Measurements from ENCODE around the gene PTPN3.

The PTPN3 gene

DNA sequence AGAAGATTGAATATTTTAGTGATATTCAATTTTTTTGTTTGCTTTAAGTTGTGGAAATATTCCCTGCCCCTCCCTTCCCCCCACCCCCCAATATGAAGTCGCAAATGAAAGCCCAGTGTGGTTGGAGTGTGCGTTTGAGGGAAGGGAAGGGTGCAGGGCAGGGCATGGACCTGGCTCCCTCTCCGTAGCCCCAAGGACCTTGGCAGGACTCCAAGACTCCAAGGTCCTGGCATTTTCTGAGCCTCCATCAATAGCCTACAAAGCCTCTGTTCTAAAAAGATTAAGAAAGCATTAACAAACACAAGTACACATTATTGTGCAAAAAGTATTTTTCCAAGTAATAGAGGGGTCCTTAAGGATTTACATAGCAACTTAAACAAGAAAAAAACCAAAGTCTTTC, 38.8 kb upstream of the PTPN3 start:
- TF ChIP-seq TAF1 (IDR thresholded peaks at IDR 0.05; ENCODE audit: borderline replicate concordance, insufficient read depth, low read length) (no peak), FOXP2 (optimal IDR thresholded peaks at IDR 0.05; ENCODE audit: borderline replicate concordance, extremely low read depth, extremely low read length, insufficient read depth) (no peak), POLR2AphosphoS5 (IDR thresholded peaks at IDR 0.05; ENCODE audit: low read depth, low read length) (no peak), SIN3A (IDR thresholded peaks at IDR 0.05; ENCODE audit: borderline replicate concordance, insufficient read depth, low read length) (no peak), REST (IDR thresholded peaks at IDR 0.05; ENCODE audit: insufficient read depth in 1 of 2, low read depth in 2 of 2, low read length in 2 of 2) (no peak)

DNA sequence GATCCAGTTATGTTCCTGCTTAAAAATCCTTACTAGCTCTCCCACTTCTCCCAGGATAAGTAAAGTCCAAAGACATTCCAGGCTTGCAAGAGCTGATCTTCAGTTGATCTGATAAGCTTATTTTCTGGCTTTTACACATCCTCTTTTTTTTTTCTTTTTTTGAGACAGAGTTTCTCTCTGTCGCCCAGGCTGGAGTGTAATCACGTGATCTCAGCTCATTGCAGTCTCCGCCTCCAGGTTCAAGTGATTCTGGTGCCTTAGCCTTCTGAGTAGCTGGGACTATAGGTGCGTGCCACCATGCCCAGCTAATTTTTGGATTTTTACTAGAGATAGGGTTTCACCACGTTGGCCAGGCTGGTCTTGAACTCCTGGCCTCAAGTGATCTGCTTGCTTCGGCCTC, 37.3 kb upstream of the PTPN3 start:
- TF ChIP-seq TAF1 (IDR thresholded peaks at IDR 0.05; ENCODE audit: borderline replicate concordance, insufficient read depth, low read length) (no peak), POLR2AphosphoS5 (IDR thresholded peaks at IDR 0.05; ENCODE audit: low read depth, low read length) (no peak), FOXP2 (optimal IDR thresholded peaks at IDR 0.05; ENCODE audit: borderline replicate concordance, extremely low read depth, extremely low read length, insufficient read depth) (no peak), SIN3A (IDR thresholded peaks at IDR 0.05; ENCODE audit: borderline replicate concordance, insufficient read depth, low read length) (no peak), REST (IDR thresholded peaks at IDR 0.05; ENCODE audit: insufficient read depth in 1 of 2, low read depth in 2 of 2, low read length in 2 of 2) (no peak)

GRCh38 chr9:109534151-109534550, 36.0 kb upstream of the PTPN3 start:
- TF ChIP-seq FOXP2 (optimal IDR thresholded peaks at IDR 0.05; ENCODE audit: borderline replicate concordance, extremely low read depth, extremely low read length, insufficient read depth) (no peak), TAF1 (IDR thresholded peaks at IDR 0.05; ENCODE audit: borderline replicate concordance, insufficient read depth, low read length) (no peak), SIN3A (IDR thresholded peaks at IDR 0.05; ENCODE audit: borderline replicate concordance, insufficient read depth, low read length) (no peak), POLR2AphosphoS5 (IDR thresholded peaks at IDR 0.05; ENCODE audit: low read depth, low read length) (no peak)

- TF ChIP-seq TAF1 (IDR thresholded peaks at IDR 0.05; ENCODE audit: borderline replicate concordance, insufficient read depth, low read length) (no peak), REST (IDR thresholded peaks at IDR 0.05; ENCODE audit: insufficient read depth in 1 of 2, low read depth in 2 of 2, low read length in 2 of 2) (no peak), FOXP2 (optimal IDR thresholded peaks at IDR 0.05; ENCODE audit: borderline replicate concordance, extremely low read depth, extremely low read length, insufficient read depth) (no peak), POLR2AphosphoS5 (IDR thresholded peaks at IDR 0.05; ENCODE audit: low read depth, low read length) (no peak), SIN3A (IDR thresholded peaks at IDR 0.05; ENCODE audit: borderline replicate concordance, insufficient read depth, low read length) (no peak)
These were observed 24.0 kb upstream of the PTPN3 start for GRCh38 chr9:109522106-109522505.

DNA sequence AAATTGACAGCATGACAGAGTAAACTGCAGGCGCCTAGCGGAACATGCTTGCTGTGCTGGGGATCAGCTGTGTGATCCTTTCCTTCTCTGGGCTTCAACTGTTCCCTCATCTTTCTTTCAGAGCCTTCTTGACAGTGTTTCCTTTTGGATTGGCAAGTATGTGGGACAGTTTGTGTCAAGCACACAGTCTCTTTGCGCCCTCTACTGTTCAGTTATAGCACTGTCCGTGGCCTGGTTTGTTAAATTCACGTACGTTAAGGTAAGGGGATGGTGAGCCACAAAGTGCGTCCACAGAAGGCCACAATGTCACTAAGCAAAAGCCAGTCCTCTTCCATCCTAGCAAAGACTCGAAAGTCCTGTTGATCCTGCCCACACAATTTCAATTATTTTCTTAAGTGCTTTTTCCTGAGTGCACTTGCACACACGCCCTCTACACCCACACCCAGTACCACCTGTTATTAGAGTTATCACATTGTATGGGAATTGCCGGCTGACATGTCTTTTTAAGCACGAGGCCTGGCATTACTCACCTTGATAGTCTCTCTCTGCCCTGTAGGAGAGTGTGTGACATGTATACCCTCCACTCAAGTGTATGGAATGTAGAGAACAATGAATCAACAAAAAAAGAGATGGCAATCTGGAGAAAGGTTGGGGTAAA, 22.5 kb upstream of the PTPN3 start:
- TF ChIP-seq REST (IDR thresholded peaks at IDR 0.05; ENCODE audit: insufficient read depth in 1 of 2, low read depth in 2 of 2, low read length in 2 of 2) (no peak), SIN3A (IDR thresholded peaks at IDR 0.05; ENCODE audit: borderline replicate concordance, insufficient read depth, low read length) (no peak), TAF1 (IDR thresholded peaks at IDR 0.05; ENCODE audit: borderline replicate concordance, insufficient read depth, low read length) (no peak)
